Endothelial cell of umbilical vein (primary cell): ENCODE measurements around the gene LSP1. TPM values are rescaled to one million over a fixed set of nuclear protein-coding genes. Genes with fewer than 3 reads are reported as not detected.

ENCODE experiments used
- BruUV-seq: library from RNA; stranded (reverse); fragments of 400-500 nt; replicated peaks from 2 replicates; lab custom pipeline; 2021; lab: Mats Ljungman, UMichigan
- CTCF ChIA-PET: fragments of 300-600, 350-600 bp; sonication (Branson Sonifier 250); formaldehyde crosslinking; loops from one replicate; lab custom pipeline; 2021; ENCODE audit warnings: antibody characterized with exemption, inconsistent platforms; lab: Charles Lee
- POLR2A ChIA-PET: fragments of 300-600, 350-600 bp; sonication (Branson Sonifier 250); formaldehyde crosslinking; loops from one replicate; lab custom pipeline; 2021; ENCODE audit warnings: antibody characterized with exemption, inconsistent platforms; lab: Charles Lee
- DNase-seq: peaks from one replicate; pipeline ENCODE4 v3.0.0-alpha.2; 2011; ENCODE audit warnings: low read depth, low spot score
- FAIRE-seq: peaks from 2 replicates; lab custom pipeline; 2011; peaks lifted over from hg19 to GRCh38; lab: Jason Lieb, UNC
- H2AFZ ChIP-seq: 2 replicates; pipeline ENCODE4 v1.6.0; 2012; ENCODE audit warnings: low read depth, low read length, control low read depth, inconsistent platforms
- H3K27ac ChIP-seq: 2 replicates; pipeline ENCODE4 v1.5.1; 2011; ENCODE audit warnings: low read depth, mild to moderate bottlenecking, control low read depth, low read length, moderate library complexity; ENCODE audit not compliant: insufficient read depth
- H3K27me3 ChIP-seq, 2 experiments: 2 replicates each; pipeline versions ENCODE4 v1.6.0 to v1.6.1; 2011; ENCODE audit warnings: low read length in 2 of 2, mixed read lengths in 1 of 2; ENCODE audit not compliant: control insufficient read depth in 2 of 2, insufficient read depth in 2 of 2
- H3K36me3 ChIP-seq, 2 experiments: 2 replicates in 1 of 2; 3 replicates in 1 of 2; pipeline ENCODE4 v1.5.1; 2011; ENCODE audit warnings: low read length in 2 of 2, mild to moderate bottlenecking in 1 of 2, moderate library complexity in 1 of 2; ENCODE audit not compliant: control insufficient read depth in 2 of 2, insufficient read depth in 2 of 2; ENCODE audit errors: extremely low read depth in 1 of 2
- H3K4me1 ChIP-seq: 3 replicates; pipeline ENCODE4 v1.5.1; 2011; ENCODE audit warnings: mild to moderate bottlenecking, low read length; ENCODE audit not compliant: control insufficient read depth, insufficient read depth; ENCODE audit errors: extremely low read depth
- H3K4me2 ChIP-seq: 2 replicates; pipeline ENCODE4 v1.6.1; 2011; ENCODE audit warnings: low read length, control low read depth, mixed read lengths; ENCODE audit not compliant: insufficient read depth
- H3K4me3 ChIP-seq, 3 experiments: fragments of 200-600 bp in 1 of 3; sonication (generic), shearing (Covaris generic) in 1 of 3; replicated peaks in 1 of 3; 2 replicates each; pipeline ENCODE4 v1.5.1; 2011 to 2016; ENCODE audit warnings: control low read depth in 3 of 3, low read length in 3 of 3, mild to moderate bottlenecking in 2 of 3, inconsistent platforms in 1 of 3, low read depth in 1 of 3, moderate library complexity in 1 of 3; ENCODE audit not compliant: insufficient read depth in 1 of 3
- H3K79me2 ChIP-seq: 2 replicates; pipeline ENCODE4 v1.6.0; 2012; ENCODE audit warnings: low read length, inconsistent platforms; ENCODE audit not compliant: control insufficient read depth, insufficient read depth
- H3K9ac ChIP-seq: replicated peaks from 2 replicates; pipeline ENCODE3; 2011; ENCODE audit warnings: low read length, control low read depth; ENCODE audit not compliant: insufficient read depth; ENCODE audit errors: extremely low read depth
- H3K9me1 ChIP-seq: replicated peaks from 3 replicates; pipeline ENCODE4 v1.6.0; 2011; ENCODE audit warnings: mild to moderate bottlenecking, low read length; ENCODE audit not compliant: control insufficient read depth, insufficient read depth; ENCODE audit errors: extremely low read depth
- H3K9me3 ChIP-seq: replicated peaks from 2 replicates; pipeline ENCODE4 v1.5.1; 2012; ENCODE audit warnings: low read length, inconsistent platforms; ENCODE audit not compliant: control insufficient read depth, insufficient read depth
- H4K20me1 ChIP-seq: replicated peaks from 2 replicates; pipeline ENCODE3; 2011; ENCODE audit warnings: mild to moderate bottlenecking, low read length; ENCODE audit not compliant: control insufficient read depth, insufficient read depth; ENCODE audit errors: extremely low read depth
- EZH2 ChIP-seq: IDR thresholded peaks from 2 replicates; pipeline ENCODE4 v1.6.1; 2012; ENCODE audit warnings: borderline replicate concordance, low read depth, mild to moderate bottlenecking, moderate library complexity, low read length, inconsistent platforms; ENCODE audit not compliant: severe bottlenecking
- FOS ChIP-seq: IDR thresholded peaks from 2 replicates; pipeline ENCODE4 v1.6.1; 2011; ENCODE audit warnings: mild to moderate bottlenecking, low read length, moderate library complexity, borderline replicate concordance; ENCODE audit not compliant: insufficient read depth
- GATA2 ChIP-seq: IDR thresholded peaks from 2 replicates; pipeline ENCODE4 v1.7.0; 2011; ENCODE audit warnings: low read depth, mild to moderate bottlenecking, moderate library complexity, mixed read lengths, low read length; ENCODE audit not compliant: insufficient read length, insufficient read depth
- JUN ChIP-seq: IDR thresholded peaks from 2 replicates; pipeline ENCODE4 v1.6.1; 2011; ENCODE audit warnings: borderline replicate concordance, low read depth; ENCODE audit not compliant: insufficient read length, insufficient read depth
- MYC ChIP-seq: IDR thresholded peaks from one replicate; pipeline ENCODE4 v1.6.1; 2011; ENCODE audit warnings: mild to moderate bottlenecking, low read depth, low read length
- POLR2A ChIP-seq: IDR thresholded peaks from 2 replicates; pipeline ENCODE4 v1.6.1; 2012; ENCODE audit warnings: low read depth, mild to moderate bottlenecking, control low read depth, low read length
- POLR2AphosphoS5 ChIP-seq: IDR thresholded peaks from 2 replicates; pipeline ENCODE4 v1.6.1; 2012; ENCODE audit warnings: low read depth, mild to moderate bottlenecking, control low read depth, low read length, moderate library complexity; ENCODE audit not compliant: insufficient read depth
- dilution Hi-C: fragments of 300-500 bp; cut with MboI; formaldehyde crosslinking; loops from one replicate; pipeline ENCODE4 v1.15.0; 2019; ENCODE audit warnings: low sequenced_read_pairs; ENCODE audit not compliant: extremely low pct_ligation_motif_present
- intact Hi-C: fragments of 100-400 bp; cut with micrococcal nuclease; formaldehyde crosslinking; loops from one replicate; pipeline ENCODE4 v1.10.0; 2022
- polyA plus RNA-seq, 4 experiments: library from polyadenylated mRNA; depleted of rRNA in 3 of 4; stranded (reverse) in 3 of 4; unstranded in 1 of 4; fragments of >200 nt; gene quantifications; 2 replicates each; pipeline versions ENCODE4 v1.2.1 to v1.2.3, GENCODE V29; 2011 to 2012; ENCODE audit warnings: missing spikeins in 1 of 4
- total RNA-seq: library from RNA; stranded (reverse); gene quantifications from 2 replicates; pipeline ENCODE4 v1.2.3, GENCODE V29; 2021
- TF ChIP-seq, protein P1 (sequence below): IDR thresholded peaks from 2 replicates; pipeline ENCODE4 v1.6.1; 2011; ENCODE audit not compliant: insufficient read depth, insufficient read length
- TF ChIP-seq, protein P2 (sequence below), 2 donors: IDR thresholded peaks; 1 replicate in 1 of 2; 2 replicates in 1 of 2; pipeline ENCODE4 v1.5.1; 2011; ENCODE audit warnings: low read length in 2 of 2, mild to moderate bottlenecking in 2 of 2, moderate library complexity in 2 of 2, control low read depth in 1 of 2, inconsistent platforms in 1 of 2, low read depth in 1 of 2; ENCODE audit not compliant: insufficient read depth in 1 of 2; ENCODE audit errors: extremely low read depth in 1 of 2

LSP1 gene
- total and polyA plus RNA-seq, 2 donors (not counting 3 experiments of a cell fraction or from before 2014, with no cell fraction given) = not detected

DNA sequence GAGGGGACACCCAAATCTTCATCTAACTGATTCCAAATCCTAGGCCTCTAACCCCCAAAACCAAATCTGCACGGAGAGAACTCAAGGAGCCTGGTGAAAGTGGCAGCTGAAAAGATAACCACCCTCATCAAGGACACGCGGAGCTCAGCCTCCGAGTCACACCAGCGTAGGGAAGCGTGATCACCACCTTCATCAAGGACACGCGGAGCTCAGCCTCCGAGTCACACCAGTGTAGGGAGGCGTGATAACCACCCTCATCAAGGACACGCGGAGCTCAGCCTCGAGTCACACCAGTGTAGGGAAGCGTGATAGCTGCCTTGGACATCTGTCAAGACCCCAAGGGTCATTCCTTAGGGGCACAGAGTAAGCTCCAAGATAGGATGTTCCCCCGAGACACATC, 47.4 kb upstream of the LSP1 start:
- CTCF ChIA-PET = interaction anchor here (1.0 to 3.0 kb wide), 4 partner anchors 27 to 210 kb away, joined by 3 to 14 read pairs (median 7); no protein-coding TSS in a partner anchor
- no TSS peak for BruUV-seq
- POLR2A ChIA-PET = no interaction called here

More for the DNA sequence above, 47.4 kb upstream of the LSP1 start:
- H2AFZ ChIP-seq = no peak overlapping the region
- intact Hi-C loops = no loop called here
- H3K4me1 ChIP-seq = no peaks in the 10 kb centered on the region
- H3K27me3 ChIP-seq = peaks cover 0 to 1% of the 10 kb centered on the region in 2 experiments
- TF ChIP-seq, protein P1, sequence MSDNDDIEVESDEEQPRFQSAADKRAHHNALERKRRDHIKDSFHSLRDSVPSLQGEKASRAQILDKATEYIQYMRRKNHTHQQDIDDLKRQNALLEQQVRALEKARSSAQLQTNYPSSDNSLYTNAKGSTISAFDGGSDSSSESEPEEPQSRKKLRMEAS = no peak
- no peak for TF ChIP-seq FOS
- no peak for TF ChIP-seq EZH2
- TF ChIP-seq JUN = no peak
- TF ChIP-seq, protein P2, sequence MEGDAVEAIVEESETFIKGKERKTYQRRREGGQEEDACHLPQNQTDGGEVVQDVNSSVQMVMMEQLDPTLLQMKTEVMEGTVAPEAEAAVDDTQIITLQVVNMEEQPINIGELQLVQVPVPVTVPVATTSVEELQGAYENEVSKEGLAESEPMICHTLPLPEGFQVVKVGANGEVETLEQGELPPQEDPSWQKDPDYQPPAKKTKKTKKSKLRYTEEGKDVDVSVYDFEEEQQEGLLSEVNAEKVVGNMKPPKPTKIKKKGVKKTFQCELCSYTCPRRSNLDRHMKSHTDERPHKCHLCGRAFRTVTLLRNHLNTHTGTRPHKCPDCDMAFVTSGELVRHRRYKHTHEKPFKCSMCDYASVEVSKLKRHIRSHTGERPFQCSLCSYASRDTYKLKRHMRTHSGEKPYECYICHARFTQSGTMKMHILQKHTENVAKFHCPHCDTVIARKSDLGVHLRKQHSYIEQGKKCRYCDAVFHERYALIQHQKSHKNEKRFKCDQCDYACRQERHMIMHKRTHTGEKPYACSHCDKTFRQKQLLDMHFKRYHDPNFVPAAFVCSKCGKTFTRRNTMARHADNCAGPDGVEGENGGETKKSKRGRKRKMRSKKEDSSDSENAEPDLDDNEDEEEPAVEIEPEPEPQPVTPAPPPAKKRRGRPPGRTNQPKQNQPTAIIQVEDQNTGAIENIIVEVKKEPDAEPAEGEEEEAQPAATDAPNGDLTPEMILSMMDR (IDR thresholded peaks at IDR 0.05; ENCODE audit: extremely low read depth in 1 of 2, insufficient read depth in 1 of 2, low read depth in 1 of 2, low read length in 2 of 2) = no peak
- TF ChIP-seq MYC = no peak
- no peak for TF ChIP-seq POLR2AphosphoS5
- TF ChIP-seq POLR2A = no peak
- TF ChIP-seq GATA2 = no peak
- H3K9ac ChIP-seq = no peak overlapping the region
- H4K20me1 ChIP-seq = no peaks in the 10 kb centered on the region
- dilution Hi-C loops = no loop called here
- no peaks in the 10 kb centered on the region for H3K9me3 ChIP-seq
- no peak for DNase-seq
- H3K36me3 ChIP-seq = no peaks in the 10 kb centered on the region
- no peak overlapping the region for H3K27ac ChIP-seq
- no peaks in the 10 kb centered on the region for H3K79me2 ChIP-seq
- no peak for FAIRE-seq
- H3K4me2 ChIP-seq = no peak overlapping the region
- H3K4me3 ChIP-seq = no peak overlapping the region
- no peaks in the 10 kb centered on the region for H3K9me1 ChIP-seq
